ENCODE results near the gene CRP.

CRP gene

GRCh38 chr1:159699653-159700052 is 14.7 kb downstream of the CRP start:
- no peak for DNase-seq (ENCODE audit: low read depth in 1 of 2, low spot score in 1 of 2)
- H3K27ac ChIP-seq (replicated peaks) = no peak overlapping the region
- H3K27me3 ChIP-seq (ENCODE audit: insufficient read depth, poor library complexity, severe bottlenecking) = no peaks in the 10 kb centered on the region
- H3K4me3 ChIP-seq (replicated peaks; ENCODE audit: insufficient read depth, low read length) = no peak overlapping the region
- TF ChIP-seq POLR2AphosphoS5 (IDR thresholded peaks at IDR 0.05; ENCODE audit: low read depth) = no peak
- no peak for TF ChIP-seq GABPA (IDR thresholded peaks at IDR 0.05; ENCODE audit: low read depth)
- TF ChIP-seq, protein P1, sequence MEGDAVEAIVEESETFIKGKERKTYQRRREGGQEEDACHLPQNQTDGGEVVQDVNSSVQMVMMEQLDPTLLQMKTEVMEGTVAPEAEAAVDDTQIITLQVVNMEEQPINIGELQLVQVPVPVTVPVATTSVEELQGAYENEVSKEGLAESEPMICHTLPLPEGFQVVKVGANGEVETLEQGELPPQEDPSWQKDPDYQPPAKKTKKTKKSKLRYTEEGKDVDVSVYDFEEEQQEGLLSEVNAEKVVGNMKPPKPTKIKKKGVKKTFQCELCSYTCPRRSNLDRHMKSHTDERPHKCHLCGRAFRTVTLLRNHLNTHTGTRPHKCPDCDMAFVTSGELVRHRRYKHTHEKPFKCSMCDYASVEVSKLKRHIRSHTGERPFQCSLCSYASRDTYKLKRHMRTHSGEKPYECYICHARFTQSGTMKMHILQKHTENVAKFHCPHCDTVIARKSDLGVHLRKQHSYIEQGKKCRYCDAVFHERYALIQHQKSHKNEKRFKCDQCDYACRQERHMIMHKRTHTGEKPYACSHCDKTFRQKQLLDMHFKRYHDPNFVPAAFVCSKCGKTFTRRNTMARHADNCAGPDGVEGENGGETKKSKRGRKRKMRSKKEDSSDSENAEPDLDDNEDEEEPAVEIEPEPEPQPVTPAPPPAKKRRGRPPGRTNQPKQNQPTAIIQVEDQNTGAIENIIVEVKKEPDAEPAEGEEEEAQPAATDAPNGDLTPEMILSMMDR (IDR thresholded peaks at IDR 0.05; ENCODE audit: insufficient read depth, low read length) = no peak
- TF ChIP-seq, protein P2, sequence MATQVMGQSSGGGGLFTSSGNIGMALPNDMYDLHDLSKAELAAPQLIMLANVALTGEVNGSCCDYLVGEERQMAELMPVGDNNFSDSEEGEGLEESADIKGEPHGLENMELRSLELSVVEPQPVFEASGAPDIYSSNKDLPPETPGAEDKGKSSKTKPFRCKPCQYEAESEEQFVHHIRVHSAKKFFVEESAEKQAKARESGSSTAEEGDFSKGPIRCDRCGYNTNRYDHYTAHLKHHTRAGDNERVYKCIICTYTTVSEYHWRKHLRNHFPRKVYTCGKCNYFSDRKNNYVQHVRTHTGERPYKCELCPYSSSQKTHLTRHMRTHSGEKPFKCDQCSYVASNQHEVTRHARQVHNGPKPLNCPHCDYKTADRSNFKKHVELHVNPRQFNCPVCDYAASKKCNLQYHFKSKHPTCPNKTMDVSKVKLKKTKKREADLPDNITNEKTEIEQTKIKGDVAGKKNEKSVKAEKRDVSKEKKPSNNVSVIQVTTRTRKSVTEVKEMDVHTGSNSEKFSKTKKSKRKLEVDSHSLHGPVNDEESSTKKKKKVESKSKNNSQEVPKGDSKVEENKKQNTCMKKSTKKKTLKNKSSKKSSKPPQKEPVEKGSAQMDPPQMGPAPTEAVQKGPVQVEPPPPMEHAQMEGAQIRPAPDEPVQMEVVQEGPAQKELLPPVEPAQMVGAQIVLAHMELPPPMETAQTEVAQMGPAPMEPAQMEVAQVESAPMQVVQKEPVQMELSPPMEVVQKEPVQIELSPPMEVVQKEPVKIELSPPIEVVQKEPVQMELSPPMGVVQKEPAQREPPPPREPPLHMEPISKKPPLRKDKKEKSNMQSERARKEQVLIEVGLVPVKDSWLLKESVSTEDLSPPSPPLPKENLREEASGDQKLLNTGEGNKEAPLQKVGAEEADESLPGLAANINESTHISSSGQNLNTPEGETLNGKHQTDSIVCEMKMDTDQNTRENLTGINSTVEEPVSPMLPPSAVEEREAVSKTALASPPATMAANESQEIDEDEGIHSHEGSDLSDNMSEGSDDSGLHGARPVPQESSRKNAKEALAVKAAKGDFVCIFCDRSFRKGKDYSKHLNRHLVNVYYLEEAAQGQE (IDR thresholded peaks at IDR 0.05; ENCODE audit: insufficient replicate concordance, low read depth) = no peak
- TF ChIP-seq SPI1 (IDR thresholded peaks at IDR 0.05; ENCODE audit: borderline replicate concordance, low read depth) = no peak

GRCh38 chr1:159699246-159699645 is 15.1 kb downstream of the CRP start:
- no peaks in the 10 kb centered on the region for H3K27me3 ChIP-seq (ENCODE audit: insufficient read depth, poor library complexity, severe bottlenecking)
- no peak overlapping the region for H3K27ac ChIP-seq (replicated peaks)
- no peak for DNase-seq (ENCODE audit: low read depth in 1 of 2, low spot score in 1 of 2)
- TF ChIP-seq GABPA (IDR thresholded peaks at IDR 0.05; ENCODE audit: low read depth) = no peak
- no peak for TF ChIP-seq SPI1 (IDR thresholded peaks at IDR 0.05; ENCODE audit: borderline replicate concordance, low read depth)
- TF ChIP-seq, protein P2 (IDR thresholded peaks at IDR 0.05; ENCODE audit: insufficient replicate concordance, low read depth) = no peak
- TF ChIP-seq POLR2AphosphoS5 (IDR thresholded peaks at IDR 0.05; ENCODE audit: low read depth) = no peak
- TF ChIP-seq, protein P1 (IDR thresholded peaks at IDR 0.05; ENCODE audit: insufficient read depth, low read length) = no peak
- H3K4me3 ChIP-seq (replicated peaks; ENCODE audit: insufficient read depth, low read length) = no peak overlapping the region

GRCh38 chr1:159687511-159687910 is 26.9 kb downstream of the CRP start:
- TF ChIP-seq, protein P2 (IDR thresholded peaks at IDR 0.05; ENCODE audit: insufficient replicate concordance, low read depth) = no peak
- TF ChIP-seq SPI1 (IDR thresholded peaks at IDR 0.05; ENCODE audit: borderline replicate concordance, low read depth) = no peak
- TF ChIP-seq GABPA (IDR thresholded peaks at IDR 0.05; ENCODE audit: low read depth) = no peak
- no peak for TF ChIP-seq POLR2AphosphoS5 (IDR thresholded peaks at IDR 0.05; ENCODE audit: low read depth)
- TF ChIP-seq, protein P1 (IDR thresholded peaks at IDR 0.05; ENCODE audit: insufficient read depth, low read length) = no peak

More at GRCh38 chr1:159687511-159687910, 26.9 kb downstream of the CRP start:
- Histone ChIP-seq H3K27me3 (ENCODE audit: insufficient read depth, poor library complexity, severe bottlenecking) (no peaks in the 10 kb centered on the region), H3K27ac (replicated peaks) (no peak overlapping the region), H3K4me3 (replicated peaks; ENCODE audit: insufficient read depth, low read length) (no peak overlapping the region)
- no peak for DNase-seq (ENCODE audit: low read depth in 1 of 2, low spot score in 1 of 2)
